Activated gamma-delta T cell treated with Interleukin-2 at 50 U/mL for 16 hours (primary cell): ENCODE measurements around the gene BANP.
"Not testable (repeated sequence)": the region's sequence is repeated elsewhere in the genome, so short reads cannot be mapped to it uniquely, and the experiment has no call there.

Experiments
- DNase-seq: peaks from one replicate; pipeline ENCODE4 v3.0.0-alpha.2; 2020

BANP gene

DNA sequence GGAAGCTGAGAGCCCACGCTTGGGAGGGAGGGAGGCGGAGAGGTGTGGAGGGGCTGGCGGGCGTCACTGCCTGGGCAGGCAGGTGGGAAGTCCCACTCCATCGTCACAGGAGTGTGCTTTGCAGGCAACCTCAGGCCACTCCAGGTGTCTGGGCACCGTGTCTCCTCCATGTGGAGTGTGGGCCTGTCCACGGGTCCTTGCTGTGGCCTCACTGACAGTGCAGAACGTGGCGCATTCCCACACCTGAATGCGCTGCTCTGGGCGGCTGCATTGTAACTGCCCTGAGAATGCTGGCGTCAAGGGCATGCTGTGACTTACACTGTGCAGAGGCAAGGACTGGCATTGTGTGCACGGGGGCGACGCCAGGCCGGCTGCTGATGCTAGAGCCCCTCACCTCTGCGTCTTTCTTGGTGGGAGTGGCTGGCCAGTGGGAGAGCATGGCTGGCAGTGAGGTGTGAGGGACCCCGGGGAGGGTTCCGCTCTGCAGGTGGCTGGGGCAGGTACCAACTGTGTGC lies 66.4 kb downstream of the BANP start:
- DNase-seq, result no peak

DNA sequence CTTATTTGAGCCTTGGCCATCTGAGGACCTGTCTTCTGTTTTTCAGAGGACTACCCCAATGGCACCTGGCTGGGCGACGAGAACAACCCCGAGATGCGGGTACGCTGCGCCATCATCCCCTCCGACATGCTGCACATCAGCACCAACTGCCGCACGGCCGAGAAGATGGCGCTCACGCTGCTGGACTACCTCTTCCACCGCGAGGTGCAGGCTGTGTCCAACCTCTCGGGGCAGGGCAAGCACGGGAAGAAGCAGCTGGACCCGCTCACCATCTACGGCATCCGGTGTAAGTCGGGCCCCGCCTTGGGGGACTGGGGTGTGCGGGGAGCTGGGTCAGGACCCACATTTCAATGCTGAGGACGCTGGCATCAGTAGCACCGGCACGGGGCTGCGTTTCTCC lies 67.1 kb downstream of the BANP start:
- DNase-seq, result not testable (repeated sequence)

DNA sequence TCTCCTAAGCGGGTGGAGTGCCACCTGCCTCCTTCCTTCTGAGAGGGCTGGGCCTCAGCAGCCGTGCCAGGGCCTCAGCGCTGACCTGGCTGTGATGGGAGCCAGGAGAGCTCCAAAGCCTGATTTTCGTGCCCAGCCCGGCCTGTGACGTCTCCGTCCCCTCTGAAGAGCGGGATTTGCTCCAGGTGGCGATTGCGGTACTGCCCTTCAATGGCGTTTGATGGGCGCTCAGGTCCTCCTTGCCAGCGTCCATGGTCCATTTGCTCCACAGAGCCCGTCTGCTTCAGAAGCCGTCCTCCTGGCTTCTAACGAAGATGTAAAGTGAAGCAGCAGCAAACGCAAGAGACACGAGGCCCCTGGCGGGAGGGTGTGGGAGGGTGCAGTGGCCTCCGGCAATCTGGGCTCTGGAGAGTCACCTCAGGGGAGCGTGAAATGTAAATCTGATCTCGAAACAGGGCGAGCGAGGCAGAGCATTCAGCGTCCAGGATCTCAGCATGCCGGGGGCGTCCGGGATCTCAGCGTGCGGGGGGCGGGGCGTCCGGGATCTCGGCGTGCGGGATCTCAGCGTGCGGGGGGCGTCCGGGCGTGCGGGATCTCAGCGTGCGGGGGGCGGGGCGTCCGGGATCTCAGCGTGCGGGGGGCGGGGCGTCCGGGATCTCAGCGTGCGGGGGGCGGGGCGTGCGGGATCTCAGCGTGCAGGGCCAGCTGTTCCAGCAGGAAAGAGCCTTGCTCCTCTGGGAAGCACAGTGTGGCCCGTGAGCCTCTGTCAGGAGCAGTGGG lies 68.0 kb downstream of the BANP start:
- DNase-seq, result not testable (repeated sequence)

DNA sequence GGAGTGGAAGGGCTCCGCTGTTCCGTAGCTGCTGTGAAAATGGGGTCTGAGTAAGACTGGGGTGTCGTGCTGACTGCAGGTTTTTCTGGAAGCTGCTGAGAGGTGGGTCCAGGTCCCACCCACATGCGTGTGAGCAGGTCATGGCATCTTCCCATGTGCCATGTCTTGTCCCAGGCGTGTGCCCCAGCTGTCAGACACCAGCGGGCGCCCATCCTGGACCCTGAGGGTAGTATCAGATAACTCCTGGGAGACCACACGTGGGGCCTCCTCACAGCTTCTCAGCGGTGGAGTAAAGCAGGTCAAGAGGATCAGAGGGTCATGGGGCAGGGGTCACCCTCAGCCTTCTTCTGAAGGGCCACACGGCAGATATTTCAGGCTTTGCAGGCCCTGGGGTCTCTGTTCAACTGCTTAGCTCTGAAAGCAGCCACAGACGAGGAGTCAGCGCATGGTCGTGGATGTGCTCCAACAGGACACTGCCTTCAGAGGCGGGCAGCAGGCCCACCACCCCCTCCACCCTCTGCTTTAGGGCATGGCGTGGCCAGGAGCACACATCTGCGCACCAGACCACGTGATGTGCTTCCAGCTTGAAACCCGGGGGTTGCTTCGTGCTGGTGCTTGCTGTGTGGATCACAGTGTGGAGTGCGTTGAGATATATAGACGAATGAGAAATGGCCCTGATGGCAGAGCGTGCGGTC lies 68.7 kb downstream of the BANP start:
- no peak for DNase-seq

DNA sequence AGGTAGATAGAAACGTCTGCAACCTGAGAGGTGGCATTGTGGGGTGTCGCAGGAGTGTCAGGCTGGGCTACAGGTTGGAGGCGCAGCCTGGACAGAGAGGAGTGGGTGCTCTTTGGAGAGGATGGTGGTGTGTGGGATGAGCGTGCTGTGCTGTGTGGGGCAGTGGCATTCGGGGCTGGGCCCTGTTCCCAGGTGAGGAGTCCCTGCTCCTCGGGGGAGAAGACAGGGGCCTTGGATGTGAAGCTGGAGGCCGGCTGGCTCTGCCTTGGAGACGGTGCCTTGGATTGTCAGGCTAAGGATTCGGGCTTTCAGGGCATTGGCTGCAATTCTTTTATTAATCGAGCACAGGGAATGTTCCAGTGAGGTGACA lies 69.3 kb downstream of the BANP start:
- no peak for DNase-seq

DNA sequence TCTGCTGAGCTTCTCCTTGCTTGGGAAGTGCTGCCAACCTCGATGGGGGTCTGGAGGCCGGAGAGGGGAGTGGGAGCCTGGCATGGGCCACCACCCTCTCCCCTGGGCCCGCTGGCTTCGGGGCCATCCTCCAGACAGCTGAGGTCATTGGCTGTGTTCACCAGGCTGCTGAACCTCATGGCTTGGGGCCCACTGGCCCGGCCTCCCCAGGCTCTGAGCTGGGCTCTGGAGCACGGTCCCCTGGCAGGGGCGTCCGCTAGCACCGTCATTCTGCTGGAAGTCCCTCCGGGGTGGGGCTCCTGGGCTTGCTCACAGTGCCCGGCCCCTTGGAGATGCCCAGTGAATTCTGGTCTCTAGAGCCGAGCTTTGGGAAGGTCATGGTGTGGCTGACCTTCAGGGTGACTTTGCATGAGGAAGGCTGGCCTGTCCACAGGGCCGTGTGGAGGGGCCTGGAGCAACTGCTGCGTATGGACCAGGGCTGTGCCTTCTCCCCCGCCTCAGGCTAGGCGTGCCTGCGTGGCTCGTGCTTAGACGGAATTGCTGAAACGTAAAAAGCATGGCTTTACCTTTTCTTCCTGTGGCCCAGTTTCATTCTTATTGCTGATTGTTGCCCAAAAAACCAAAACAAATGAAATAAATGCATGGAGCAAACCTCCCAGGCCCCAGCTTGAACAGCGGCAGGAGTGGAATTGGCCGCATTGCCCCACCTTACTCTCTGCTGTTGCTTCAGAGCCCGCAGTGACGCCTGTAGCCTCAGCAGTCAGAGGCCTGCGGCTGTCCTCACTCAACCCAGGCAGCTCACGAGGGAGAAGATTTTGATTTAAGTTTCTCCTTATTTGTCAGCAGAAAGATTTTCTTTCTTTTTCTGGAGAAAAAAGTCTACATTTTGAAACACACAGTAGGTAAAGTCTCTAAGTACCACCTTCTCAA lies 70.1 kb downstream of the BANP start:
- DNase-seq, result not testable (repeated sequence)

DNA sequence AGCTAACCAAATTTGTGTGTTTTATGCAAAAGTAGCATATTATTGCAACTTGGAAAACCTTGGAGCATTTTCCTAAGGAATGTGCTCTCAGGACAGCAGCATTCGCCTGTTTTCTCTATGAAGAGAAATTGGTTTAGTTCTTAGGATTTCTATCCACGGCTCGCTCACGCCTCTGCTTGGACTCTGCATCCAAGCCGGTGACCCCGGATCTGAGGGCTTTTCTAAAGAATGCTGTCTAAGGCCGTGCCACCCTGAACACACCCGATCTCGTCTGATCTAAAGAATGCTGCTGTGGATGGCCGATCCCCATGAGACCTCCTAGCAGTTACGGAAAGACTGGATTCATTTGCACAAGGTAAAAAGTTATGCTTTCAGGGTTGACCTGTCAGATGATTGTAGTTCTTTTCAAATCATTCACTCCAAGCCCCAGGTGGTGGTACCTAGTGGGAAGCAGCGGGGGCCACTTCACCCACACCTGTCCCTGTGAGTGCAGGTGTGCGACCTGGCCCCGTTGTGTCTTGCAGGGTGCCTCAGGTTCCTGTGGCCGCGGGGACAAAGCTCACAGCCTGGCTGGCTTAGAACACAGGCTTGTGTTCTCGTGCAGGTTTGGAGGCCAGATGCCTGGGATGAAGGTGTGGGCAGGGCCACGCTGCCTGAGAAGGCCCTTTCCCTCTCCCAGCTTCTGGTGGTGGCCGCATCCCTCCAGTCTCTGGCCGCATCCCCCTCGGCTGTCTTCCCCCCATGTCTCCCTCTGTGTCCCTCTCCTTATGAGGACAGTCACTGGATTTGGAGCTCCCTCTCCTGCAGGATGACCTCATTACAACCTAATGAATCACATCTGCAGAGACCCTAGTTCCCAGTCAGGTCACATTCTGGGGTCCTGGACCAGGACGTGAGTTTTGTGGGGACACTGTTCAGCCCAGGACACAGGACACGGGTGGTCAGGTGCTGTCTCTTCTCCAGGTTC lies 71.1 kb downstream of the BANP start:
- no peak for DNase-seq

DNA sequence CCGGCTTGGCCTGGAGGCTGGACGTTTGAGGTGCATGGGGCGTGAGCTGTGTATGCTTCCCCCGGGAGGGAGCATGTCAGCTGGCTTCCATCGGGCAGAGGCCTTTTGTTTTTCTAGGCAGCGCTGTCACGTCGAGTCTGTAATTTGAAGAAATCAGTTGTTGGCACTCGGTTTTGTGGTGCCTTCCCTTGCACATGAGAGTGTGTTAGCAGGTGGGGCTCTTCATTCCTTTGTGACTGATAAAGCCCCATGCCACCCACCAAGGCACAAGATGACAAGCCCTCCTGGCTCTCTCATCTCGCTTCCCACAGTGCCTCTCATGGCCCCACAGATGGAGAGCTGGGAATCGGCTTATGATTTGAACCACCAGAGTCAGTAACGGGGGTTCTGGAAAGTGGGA lies 72.1 kb downstream of the BANP start:
- DNase-seq, result no peak

DNA sequence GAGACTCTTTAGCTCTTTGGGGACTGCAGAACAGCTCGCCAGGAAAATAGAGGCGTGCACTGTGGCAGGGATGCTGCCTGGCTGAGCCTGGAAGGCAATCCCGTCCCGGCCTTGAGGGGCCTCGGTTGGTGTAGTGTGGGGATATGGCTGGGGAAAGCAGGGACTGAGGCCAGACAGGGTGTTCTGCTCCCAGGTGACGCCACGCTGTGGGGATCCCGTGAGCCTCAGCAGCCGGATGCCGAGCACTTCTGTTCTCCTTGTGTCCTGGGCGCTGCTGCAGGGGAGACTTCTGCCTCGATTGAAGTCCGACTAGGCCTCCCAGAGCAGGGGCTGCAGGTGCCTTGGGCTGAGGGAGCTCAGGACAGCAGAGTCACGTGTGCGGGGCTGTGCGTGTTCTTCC lies 72.6 kb downstream of the BANP start:
- DNase-seq, result no peak

DNA sequence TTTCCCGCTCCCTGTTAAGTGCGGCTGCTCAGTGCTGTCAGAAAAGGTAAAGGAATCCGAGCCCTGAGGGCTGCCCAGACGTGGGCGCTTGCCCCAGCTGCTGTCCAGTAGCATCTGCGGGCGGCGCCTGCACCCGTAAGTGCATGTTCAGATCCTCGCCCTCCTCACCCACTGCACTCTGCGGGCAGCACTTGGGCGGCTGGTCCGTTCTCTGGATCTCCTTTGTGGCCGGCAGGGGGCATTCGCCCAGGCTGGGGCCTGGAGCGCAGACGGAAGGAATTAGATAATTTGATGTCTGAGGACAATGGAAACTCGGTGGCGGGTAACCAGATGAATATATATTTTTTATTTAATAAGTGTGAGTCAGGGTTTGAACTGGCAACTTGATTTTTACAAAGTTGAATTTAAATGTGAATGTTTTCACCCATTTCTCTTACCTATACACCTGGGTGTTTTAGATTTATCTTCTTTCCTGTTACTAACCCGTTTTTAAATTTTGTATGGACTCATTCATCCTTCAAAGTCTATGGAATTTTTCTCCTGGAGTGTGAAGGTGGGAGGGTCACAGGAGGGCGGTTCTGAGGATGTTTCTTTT lies 73.4 kb downstream of the BANP start:
- not testable (repeated sequence) for DNase-seq

DNA sequence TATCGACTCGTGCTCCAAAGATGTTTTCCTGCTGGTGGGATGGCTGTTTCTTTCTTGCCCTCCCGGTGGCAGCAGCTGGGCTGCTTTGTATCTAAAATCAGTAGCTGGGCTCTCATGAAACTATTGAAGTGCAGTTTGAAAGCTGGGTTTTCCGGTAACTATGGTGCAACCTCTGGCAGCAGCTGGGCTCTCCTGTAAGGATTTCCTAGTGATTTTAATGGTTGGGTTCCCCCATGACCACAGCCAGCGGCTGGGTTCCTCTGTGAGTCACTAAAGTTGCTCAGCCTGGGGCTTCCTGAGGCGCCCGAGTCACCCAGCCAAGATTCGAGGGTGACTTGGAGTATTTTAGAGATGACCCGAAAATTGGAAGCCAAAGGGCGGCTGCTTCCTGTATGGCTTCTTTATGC lies 73.9 kb downstream of the BANP start:
- not testable (repeated sequence) for DNase-seq

DNA sequence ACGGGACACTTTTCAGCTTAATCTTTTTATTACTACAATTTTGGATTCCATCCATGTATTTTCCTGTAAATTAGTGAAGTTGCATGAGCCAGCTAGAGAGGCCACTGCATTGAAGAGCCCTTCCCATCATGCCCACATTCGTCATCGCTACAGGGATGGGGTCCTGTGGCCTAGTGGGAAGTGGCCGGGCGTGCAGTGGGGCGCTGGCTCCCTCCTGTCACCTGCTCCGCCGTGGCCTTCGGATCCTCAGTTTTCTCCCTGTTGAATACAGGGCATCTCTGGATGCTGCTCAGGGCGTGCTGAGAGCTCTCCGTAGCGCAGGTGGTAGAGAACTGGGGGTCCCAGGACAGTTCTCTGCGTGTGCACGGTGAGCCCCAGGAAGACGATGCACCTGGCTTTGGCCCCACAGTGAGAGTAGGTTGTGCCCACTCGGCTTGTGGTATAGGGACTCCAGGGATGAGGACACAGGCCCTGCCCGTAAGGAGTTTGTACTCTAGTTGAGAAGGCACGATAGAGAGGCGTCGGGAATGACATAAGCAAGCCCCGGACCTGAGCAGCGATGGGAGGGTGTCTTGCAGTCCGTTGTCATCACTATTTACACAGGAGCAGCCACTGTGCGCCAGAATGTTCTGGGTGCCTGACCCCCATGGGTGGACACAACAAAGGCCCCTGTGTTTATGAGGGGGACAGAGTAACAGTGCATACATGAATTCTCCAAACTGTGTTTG lies 74.8 kb downstream of the BANP start:
- not testable (repeated sequence) for DNase-seq

DNA sequence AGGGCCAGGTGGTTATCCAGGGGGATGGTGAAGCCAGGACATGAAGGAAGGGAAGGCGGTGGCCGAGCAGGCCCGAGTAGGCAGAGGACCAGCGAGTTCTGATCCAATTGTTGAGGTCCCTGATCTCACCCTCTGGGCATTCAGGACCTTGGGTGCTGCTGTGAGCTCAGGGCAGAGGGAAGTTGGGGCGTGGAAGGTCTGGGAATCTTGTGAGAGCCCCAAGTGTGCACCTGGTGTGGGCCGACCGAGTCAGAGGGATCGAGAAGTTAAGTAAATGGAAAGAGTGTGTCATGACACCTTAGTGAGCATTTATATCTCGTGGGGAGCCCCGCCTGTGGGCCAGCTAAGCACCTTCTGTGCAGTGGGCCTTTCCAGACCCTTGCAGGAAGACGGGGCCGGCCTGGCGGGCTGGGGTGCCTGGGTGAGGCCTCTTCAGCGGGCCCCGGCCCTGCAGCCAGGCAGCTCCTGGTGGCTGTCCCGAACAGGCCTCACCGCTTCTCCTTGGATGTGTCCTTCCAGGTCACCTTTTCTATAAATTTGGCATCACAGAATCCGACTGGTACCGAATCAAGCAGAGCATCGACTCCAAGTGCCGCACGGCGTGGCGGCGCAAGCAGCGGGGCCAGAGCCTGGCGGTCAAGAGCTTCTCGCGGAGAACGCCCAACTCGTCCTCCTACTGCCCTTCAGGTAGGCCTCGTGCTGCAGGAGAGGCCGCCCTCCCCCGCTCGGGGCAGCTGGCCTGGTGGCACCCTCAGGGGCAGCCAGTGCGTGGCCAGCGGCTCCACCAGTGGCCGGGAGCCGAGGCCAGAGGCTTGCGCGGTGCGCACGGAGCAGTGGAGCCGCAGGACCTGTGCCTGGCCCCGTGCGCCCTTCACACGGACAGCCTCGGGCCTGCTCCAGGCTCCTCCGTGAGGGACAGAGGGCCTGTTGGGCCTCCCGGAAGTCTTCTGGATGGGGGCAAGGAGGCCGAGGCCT lies 76.0 kb downstream of the BANP start:
- no peak for DNase-seq

DNA sequence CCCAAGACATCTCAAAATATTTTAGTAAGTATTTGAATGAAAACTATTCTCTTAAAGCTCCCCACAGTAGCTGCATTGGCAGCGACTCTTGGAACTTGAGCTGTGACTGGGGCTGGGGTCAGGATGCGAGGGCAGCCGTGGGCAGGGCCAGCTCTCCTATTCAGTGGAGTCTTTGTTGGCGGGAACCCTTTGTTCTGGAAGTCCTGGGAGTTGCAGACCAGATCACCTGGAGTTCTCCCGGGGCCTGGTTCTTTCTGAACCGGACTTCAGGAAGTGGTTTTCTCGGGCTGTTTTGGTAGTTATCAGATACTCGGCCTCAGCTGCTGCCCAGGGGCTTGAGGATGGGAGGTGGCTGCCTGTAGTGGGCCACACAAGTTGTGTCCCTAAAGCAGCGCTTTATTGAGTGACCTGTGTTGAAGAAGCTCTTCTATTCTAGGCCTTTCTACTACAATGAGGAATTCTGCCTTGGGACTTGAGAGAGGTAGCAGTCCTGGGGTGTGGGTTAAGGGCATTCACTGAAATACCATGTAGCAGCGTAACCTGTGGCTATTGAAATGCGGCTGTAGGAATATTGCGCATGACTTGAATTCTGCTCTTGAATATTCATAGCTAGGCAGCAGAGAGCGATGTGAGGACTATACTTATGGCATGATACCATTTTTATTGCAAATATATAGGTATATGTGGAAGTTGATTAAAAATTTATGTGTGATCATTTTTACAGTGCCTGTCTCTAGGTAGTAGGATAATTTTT lies 77.1 kb downstream of the BANP start:
- DNase-seq, result not testable (repeated sequence)

DNA sequence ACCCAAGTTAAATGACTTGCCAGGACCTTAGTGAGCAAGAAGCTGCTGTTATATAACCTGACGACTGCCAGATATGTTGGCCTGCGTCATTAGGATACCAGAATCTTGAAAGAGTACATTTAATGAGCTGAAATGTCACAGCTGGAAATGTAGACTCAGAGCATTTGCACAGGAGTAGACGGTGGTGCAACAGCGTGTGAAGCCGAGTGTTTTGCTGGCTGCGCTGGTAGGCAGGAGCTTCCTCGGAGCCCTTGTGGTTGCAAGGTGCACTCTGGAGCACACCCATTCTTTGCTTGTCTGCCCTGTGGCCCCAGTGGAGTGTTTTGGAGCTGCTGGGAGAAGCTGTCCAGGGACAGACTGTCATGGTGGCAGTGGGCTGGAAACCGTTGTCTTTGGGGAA lies 79.3 kb downstream of the BANP start:
- DNase-seq, result no peak

DNA sequence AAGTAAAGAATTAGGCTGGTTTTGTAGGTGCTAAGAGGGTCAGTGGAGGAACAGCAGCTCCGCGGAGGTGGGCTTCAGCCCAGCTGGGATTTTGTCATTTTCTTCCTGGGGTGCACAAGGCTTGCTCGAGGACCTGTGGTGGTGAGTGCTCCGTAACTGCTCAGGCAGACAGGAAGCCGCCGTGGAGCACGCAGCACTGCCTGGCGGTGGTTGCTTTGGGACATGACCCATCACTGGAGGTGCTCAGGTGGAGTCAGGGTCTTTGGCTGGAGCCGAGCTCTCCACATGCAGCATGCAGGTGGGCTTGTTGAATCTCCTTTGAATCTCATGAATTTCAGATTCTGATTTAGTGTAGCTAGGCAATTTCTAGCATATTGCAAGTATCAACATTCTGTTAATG lies 79.7 kb downstream of the BANP start:
- not testable (repeated sequence) for DNase-seq

DNA sequence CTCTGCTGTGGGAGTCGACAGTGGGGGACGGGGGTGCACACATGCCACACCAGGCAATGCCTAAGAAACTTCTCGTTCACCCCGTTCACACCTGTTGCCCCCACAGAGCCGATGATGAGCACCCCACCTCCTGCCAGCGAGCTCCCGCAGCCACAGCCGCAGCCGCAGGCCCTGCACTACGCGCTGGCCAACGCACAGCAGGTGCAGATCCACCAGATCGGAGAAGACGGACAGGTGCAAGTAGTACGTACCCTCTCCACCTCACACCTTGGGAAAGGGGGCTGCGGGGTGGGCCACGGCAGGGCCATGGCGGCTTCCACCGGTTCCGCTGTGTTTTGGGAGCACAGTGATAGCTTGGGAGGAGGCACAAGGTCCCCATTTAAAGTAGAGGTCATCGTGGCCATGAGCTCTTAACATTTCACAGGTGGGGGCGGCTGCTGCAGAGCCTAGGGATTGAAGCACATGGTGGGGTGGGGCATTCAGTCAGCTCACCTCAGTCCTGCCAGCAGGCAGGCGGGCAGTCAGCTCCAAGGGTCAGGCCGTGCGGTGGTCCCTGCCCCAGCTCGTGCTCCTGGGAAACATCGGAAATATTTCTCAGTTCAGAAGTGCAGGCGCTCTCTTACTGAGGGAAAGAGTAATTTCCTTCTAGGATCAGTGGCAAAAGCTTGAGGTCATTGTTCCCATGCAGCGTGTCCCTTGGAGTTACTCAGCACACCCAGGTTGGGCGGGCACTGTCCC lies 81.9 kb downstream of the BANP start:
- not testable (repeated sequence) for DNase-seq

DNA sequence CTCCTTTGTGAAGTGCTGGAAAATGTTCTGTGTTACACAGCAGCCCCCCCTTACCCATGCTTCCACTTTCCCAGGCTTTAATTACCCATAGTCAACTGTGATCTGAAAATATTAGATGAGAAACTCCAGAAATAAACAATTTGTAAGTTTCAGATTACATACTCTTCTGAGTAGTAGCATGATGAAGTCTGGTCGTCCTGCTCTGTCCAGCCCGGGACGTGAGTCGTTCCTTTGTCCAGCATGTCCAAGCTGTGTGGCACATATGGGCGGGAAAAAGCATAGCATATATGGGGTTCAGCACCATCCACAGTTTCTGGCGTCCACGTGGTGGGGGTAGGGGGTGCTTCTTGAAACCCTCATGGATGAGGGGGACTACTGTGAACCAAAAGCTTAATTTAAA lies 83.5 kb downstream of the BANP start:
- no peak for DNase-seq
